Esophagus (tissue), 2 donors: ENCODE data around the gene ZBTB26. TPM values are rescaled to one million over a fixed set of nuclear protein-coding genes. Genes with fewer than 3 reads are reported as not detected.

ENCODE experiments used
- polyA plus RNA-seq, 2 donors: library from polyadenylated mRNA; stranded (reverse); fragments of 200-250 nt; gene quantifications; one replicate each; pipeline ENCODE4 v1.2.3, GENCODE V29; 2013
- donor health status: healthy with polysubstance abuse.
- donor health status: Bipolar disorder and iron deficiency.

Gene ZBTB26
- polyA plus RNA-seq, 2 donors, result 2.0 to 2.1 TPM

Other genes starting within 250 kb of the ZBTB26 start
- gene OR1L4, start 207.5 kb downstream of the ZBTB26 start, polyA plus RNA-seq, result not detected
- gene OR1L6, start 189.2 kb downstream of the ZBTB26 start, polyA plus RNA-seq, result not detected
- not detected for gene OR5C1, start 142.6 kb downstream of the ZBTB26 start, polyA plus RNA-seq
- gene OR1K1, start 131.4 kb downstream of the ZBTB26 start, polyA plus RNA-seq, result not detected
- gene PDCL, start 102.9 kb downstream of the ZBTB26 start, polyA plus RNA-seq, result 1 to 10 TPM; 6.7 to 7.3 TPM
- gene RC3H2, start 26.2 kb downstream of the ZBTB26 start, polyA plus RNA-seq, result 1 to 10 TPM; 8.5 to 9.2 TPM
- 1 to 10 TPM; 1.7 to 3.1 TPM for gene ZBTB6, start 18.2 kb downstream of the ZBTB26 start, polyA plus RNA-seq
- gene RABGAP1, start 9.5 kb upstream of the ZBTB26 start, polyA plus RNA-seq, result 10 to 100 TPM; 12.0 to 16.4 TPM
- under 1 TPM; 0.12 to 0.20 TPM for gene GPR21, start 102.2 kb upstream of the ZBTB26 start, polyA plus RNA-seq